ENCODE results near the gene MYBPC1. TPM values are rescaled to one million over a fixed set of nuclear protein-coding genes. Genes with fewer than 3 reads are reported as not detected.

The MYBPC1 gene
- total RNA-seq, 1 experiment from 2014 or later: not detected

DNA sequence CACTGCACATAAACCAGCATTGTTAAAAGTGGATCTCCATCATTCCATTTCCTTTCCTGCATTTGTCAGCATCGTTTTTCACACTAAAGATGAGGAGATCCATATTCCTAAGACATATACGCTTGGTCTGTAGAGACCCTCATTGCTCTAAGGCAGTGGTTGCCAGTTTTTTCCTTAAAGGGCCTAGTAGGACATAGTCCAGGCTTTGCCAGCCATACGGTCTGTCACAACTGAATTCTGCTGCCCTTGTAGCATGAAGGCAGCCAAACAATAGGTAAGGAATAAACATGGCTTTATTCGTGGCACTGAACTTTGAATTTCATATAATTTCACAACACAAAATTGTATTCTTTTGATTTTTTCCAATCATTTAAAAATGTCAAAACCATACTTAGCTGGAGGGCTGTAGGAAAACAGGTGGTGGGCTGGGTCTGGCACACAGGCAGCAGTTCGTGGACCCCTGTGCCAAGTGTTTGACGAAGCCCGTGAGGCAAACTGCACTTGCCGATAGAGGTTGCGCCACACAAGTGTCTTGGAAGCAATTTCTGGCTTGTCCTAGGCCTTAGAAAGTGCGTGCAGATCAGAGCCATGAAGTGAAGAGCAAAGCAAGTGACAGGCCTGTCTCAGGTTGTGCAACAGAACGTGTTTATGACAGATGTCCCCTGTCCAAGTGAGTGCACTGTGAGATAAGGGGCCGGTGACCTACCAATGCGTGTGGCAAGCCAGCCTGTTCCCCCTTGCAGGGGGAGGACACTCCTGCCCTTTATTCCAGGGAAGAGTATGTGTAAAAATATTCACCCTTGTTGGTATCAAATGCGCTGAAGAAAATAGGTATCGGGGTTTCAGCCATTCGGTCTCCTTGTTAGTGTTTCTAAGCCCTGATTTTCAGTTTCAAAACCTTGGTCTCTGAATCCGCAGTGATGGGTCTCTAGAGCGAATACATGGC is 101.8 kb downstream of the MYBPC1 start:
- H3K36me3 ChIP-seq (ENCODE audit: control insufficient read depth, insufficient read depth, low read length): no peaks in the 10 kb centered on the region
- POLR2A ChIA-PET: interaction anchor here (0.6 kb wide), 1 partner anchor 190 kb away, joined by 4 read pairs; no protein-coding TSS in a partner anchor
- no peak for TF ChIP-seq CTCF (IDR thresholded peaks at IDR 0.05; ENCODE audit: insufficient read depth in 1 of 2, low read depth in 1 of 2, low read length in 1 of 2, severe bottlenecking in 1 of 2, unreplicated experiment in 1 of 2)
- H3K4me1 ChIP-seq: peaks cover 15% of the 10 kb centered on the region
- intact Hi-C loops (cut with micrococcal nuclease; ENCODE audit: unreplicated experiment): loop anchor here (1.0 to 2.0 kb wide), 4 partner anchors 26 to 126 kb away; no protein-coding TSS in a partner anchor
- BruUV-seq (replicated peaks): no TSS peak
- H3K4me3 ChIP-seq (ENCODE audit: low read depth, low read length): peak overlapping the region; percentile 81
- Mint-ChIP-seq H3K27ac (ENCODE audit: unreplicated experiment) (peak overlapping the region; percentile 77), H3K9me3 (ENCODE audit: unreplicated experiment) (no peaks in the 10 kb centered on the region), H3K4me1 (ENCODE audit: low read depth, unreplicated experiment) (peaks cover 17% of the 10 kb centered on the region), H3K4me3 (ENCODE audit: unreplicated experiment) (peak overlapping the region; percentile 94), H3K27me3 (ENCODE audit: insufficient read depth, unreplicated experiment) (no peaks in the 10 kb centered on the region), H3K36me3 (ENCODE audit: insufficient read depth, unreplicated experiment) (no peaks in the 10 kb centered on the region)
- no peaks in the 10 kb centered on the region for H3K9me3 ChIP-seq
- CTCF ChIA-PET: no interaction called here
- DNase-seq: peak; percentile 66 to 74
- H3K27me3 ChIP-seq (replicated peaks; ENCODE audit: control insufficient read depth, insufficient read depth, low read length): no peaks in the 10 kb centered on the region

DNA sequence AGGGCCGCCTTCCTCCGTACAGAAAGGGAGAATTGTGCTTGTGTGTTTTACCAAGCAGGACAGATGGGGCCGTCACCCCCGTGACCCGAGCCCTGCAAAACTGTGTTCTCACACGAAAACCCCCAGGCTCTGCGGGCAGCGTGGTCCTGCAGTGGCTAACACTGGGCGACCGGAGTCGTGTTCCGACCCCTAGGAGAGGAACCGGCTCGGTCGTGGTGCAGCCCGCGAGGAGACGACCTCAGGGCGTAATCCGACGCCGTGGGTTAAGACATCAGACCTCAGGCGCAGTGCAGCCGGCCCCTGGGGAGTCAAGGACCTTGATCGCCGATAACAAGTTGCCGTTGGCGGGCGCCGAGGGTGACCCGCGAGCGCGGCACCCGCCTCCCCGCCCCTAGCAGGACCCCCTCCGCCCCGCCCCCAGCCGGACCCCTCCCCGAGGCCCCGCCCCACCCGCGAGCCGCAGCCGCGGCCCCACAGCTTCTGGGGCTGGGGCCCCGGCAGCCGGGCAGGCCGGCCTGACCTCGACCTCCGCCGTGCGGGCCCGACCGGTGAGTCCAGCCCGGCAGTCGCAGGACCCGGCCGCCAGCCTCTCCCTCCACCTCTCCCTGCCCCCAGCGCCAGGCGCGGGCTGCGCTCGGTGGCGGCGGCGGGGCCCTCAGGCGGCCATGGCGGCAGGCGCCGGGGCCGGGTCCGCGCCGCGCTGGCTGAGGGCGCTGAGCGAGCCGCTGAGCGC is 102.6 kb downstream of the MYBPC1 start, which contains the start of gene CHPT1:
Gene CHPT1, plus strand, starts transcription at position 444 of the 733 bp plus-strand sequence. Its CDS starts 222 bp downstream, at position 666.
- peak; percentile 86 to 90 for DNase-seq
- Histone ChIP-seq H3K36me3 (ENCODE audit: control insufficient read depth, insufficient read depth, low read length) (no peaks in the 10 kb centered on the region), H3K4me1 (peaks cover 15% of the 10 kb centered on the region), H3K9me3 (no peaks in the 10 kb centered on the region), H3K4me3 (ENCODE audit: low read depth, low read length) (peak within 1 kb of the TSS; percentile 81), H3K27me3 (replicated peaks; ENCODE audit: control insufficient read depth, insufficient read depth, low read length) (no peaks in the 10 kb centered on the region)
- no peak for TF ChIP-seq CTCF (IDR thresholded peaks at IDR 0.05; ENCODE audit: insufficient read depth in 1 of 2, low read depth in 1 of 2, low read length in 1 of 2, severe bottlenecking in 1 of 2, unreplicated experiment in 1 of 2)
- Mint-ChIP-seq H3K27ac (ENCODE audit: unreplicated experiment) (peak within 1 kb of the TSS; percentile 77), H3K27me3 (ENCODE audit: insufficient read depth, unreplicated experiment) (no peaks in the 10 kb centered on the region), H3K4me1 (ENCODE audit: low read depth, unreplicated experiment) (peaks cover 17% of the 10 kb centered on the region), H3K9me3 (ENCODE audit: unreplicated experiment) (no peaks in the 10 kb centered on the region), H3K36me3 (ENCODE audit: insufficient read depth, unreplicated experiment) (no peaks in the 10 kb centered on the region), H3K4me3 (ENCODE audit: unreplicated experiment) (peak within 1 kb of the TSS; percentile 94)
- BruUV-seq (replicated peaks): no TSS peak
- ChIA-PET POLR2A (interaction anchor here (0.6 kb wide), 2 partner anchors 134 to 191 kb away, joined by 4 read pairs; no protein-coding TSS in a partner anchor), CTCF (interaction anchor here (1.3 kb wide), 1 partner anchor 207 kb away, joined by 3 read pairs; no protein-coding TSS in a partner anchor)
- intact Hi-C loops (cut with micrococcal nuclease; ENCODE audit: unreplicated experiment): loop anchor here (1.0 to 2.0 kb wide), 4 partner anchors 27 to 127 kb away; no protein-coding TSS in a partner anchor

All from Caco-2 (cell line).